ENCODE results near the gene STK32C.

Gene STK32C

GRCh38 chr10:132240581-132240980 lies 67.2 kb downstream of the STK32C start:
- DNase-seq (no peak), ATAC-seq (no peak)
- no peak overlapping the region for H3K4me3 Mint-ChIP-seq
- H3K36me3 Mint-ChIP-seq (ENCODE audit: low read depth): no peaks in the 10 kb centered on the region
- no peaks in the 10 kb centered on the region for H3K27me3 Mint-ChIP-seq
- no peaks in the 10 kb centered on the region for H3K4me1 Mint-ChIP-seq
- no peak overlapping the region for H3K27ac Mint-ChIP-seq
- no peaks in the 10 kb centered on the region for H3K9me3 Mint-ChIP-seq

GRCh38 chr10:132240156-132240555 lies 67.6 kb downstream of the STK32C start:
- Mint-ChIP-seq H3K4me1 (no peaks in the 10 kb centered on the region), H3K9me3 (no peaks in the 10 kb centered on the region), H3K27ac (no peak overlapping the region), H3K27me3 (no peaks in the 10 kb centered on the region), H3K4me3 (no peak overlapping the region), H3K36me3 (ENCODE audit: low read depth) (no peaks in the 10 kb centered on the region)
- DNase-seq: no peak
- ATAC-seq: no peak

GRCh38 chr10:132239126-132240031 lies 68.4 kb downstream of the STK32C start:
- Mint-ChIP-seq H3K27ac (no peak overlapping the region), H3K4me3 (no peak overlapping the region), H3K27me3 (no peaks in the 10 kb centered on the region), H3K36me3 (ENCODE audit: low read depth) (no peaks in the 10 kb centered on the region), H3K9me3 (no peaks in the 10 kb centered on the region), H3K4me1 (no peaks in the 10 kb centered on the region)
- no peak for ATAC-seq
- DNase-seq: no peak

GRCh38 chr10:132238371-132239125 lies 69.2 kb downstream of the STK32C start:
- H3K27ac Mint-ChIP-seq: no peak overlapping the region
- ATAC-seq (no peak), DNase-seq (no peak)
- no peaks in the 10 kb centered on the region for H3K36me3 Mint-ChIP-seq (ENCODE audit: low read depth)
- H3K27me3 Mint-ChIP-seq: no peaks in the 10 kb centered on the region
- no peaks in the 10 kb centered on the region for H3K9me3 Mint-ChIP-seq
- no peak overlapping the region for H3K4me3 Mint-ChIP-seq
- no peaks in the 10 kb centered on the region for H3K4me1 Mint-ChIP-seq

- no peak overlapping the region for H3K27ac Mint-ChIP-seq
- DNase-seq (no peak), ATAC-seq (no peak)
- H3K27me3 Mint-ChIP-seq: no peaks in the 10 kb centered on the region
- H3K4me3 Mint-ChIP-seq: no peak overlapping the region
- no peaks in the 10 kb centered on the region for H3K36me3 Mint-ChIP-seq (ENCODE audit: low read depth)
- peaks cover 5% of the 10 kb centered on the region for H3K4me1 Mint-ChIP-seq
- H3K9me3 Mint-ChIP-seq: no peaks in the 10 kb centered on the region
These were observed 69.9 kb downstream of the STK32C start for GRCh38 chr10:132237871-132238270.

- DNase-seq: no peak
- no peaks in the 10 kb centered on the region for H3K9me3 Mint-ChIP-seq
- H3K27me3 Mint-ChIP-seq: no peaks in the 10 kb centered on the region
- H3K27ac Mint-ChIP-seq: no peak overlapping the region
- H3K4me3 Mint-ChIP-seq: no peak overlapping the region
- H3K4me1 Mint-ChIP-seq: peaks cover 10% of the 10 kb centered on the region
- H3K36me3 Mint-ChIP-seq (ENCODE audit: low read depth): no peaks in the 10 kb centered on the region
- no peak for ATAC-seq
These were observed 70.4 kb downstream of the STK32C start for GRCh38 chr10:132237396-132237795.

GRCh38 chr10:132236881-132237280 lies 70.9 kb downstream of the STK32C start:
- H3K27ac Mint-ChIP-seq: no peak overlapping the region
- no peaks in the 10 kb centered on the region for H3K36me3 Mint-ChIP-seq (ENCODE audit: low read depth)
- no peaks in the 10 kb centered on the region for H3K27me3 Mint-ChIP-seq
- H3K4me1 Mint-ChIP-seq: peaks cover 15% of the 10 kb centered on the region
- ATAC-seq (no peak), DNase-seq (no peak)
- H3K9me3 Mint-ChIP-seq: no peaks in the 10 kb centered on the region
- no peak overlapping the region for H3K4me3 Mint-ChIP-seq

GRCh38 chr10:132236161-132236560 lies 71.6 kb downstream of the STK32C start:
- peaks cover 21% of the 10 kb centered on the region for H3K4me1 Mint-ChIP-seq
- no peaks in the 10 kb centered on the region for H3K36me3 Mint-ChIP-seq (ENCODE audit: low read depth)

GRCh38 chr10:132234860-132235259 lies 72.9 kb downstream of the STK32C start:
- ATAC-seq (no peak), DNase-seq (no peak)
- Mint-ChIP-seq H3K9me3 (no peaks in the 10 kb centered on the region), H3K27me3 (no peaks in the 10 kb centered on the region), H3K4me1 (peaks cover 27% of the 10 kb centered on the region), H3K4me3 (no peak overlapping the region), H3K36me3 (ENCODE audit: low read depth) (no peaks in the 10 kb centered on the region), H3K27ac (no peak overlapping the region)

More at GRCh38 chr10:132236161-132236560, 71.6 kb downstream of the STK32C start:
- Mint-ChIP-seq H3K27me3 (no peaks in the 10 kb centered on the region), H3K9me3 (no peaks in the 10 kb centered on the region), H3K27ac (no peak overlapping the region), H3K4me3 (no peak overlapping the region)
- no peak for DNase-seq
- no peak for ATAC-seq

GRCh38 chr10:132233501-132234085 lies 74.2 kb downstream of the STK32C start:
- ATAC-seq (no peak), DNase-seq (no peak)
- H3K27ac Mint-ChIP-seq: no peak overlapping the region
- no peak overlapping the region for H3K4me3 Mint-ChIP-seq
- no peaks in the 10 kb centered on the region for H3K9me3 Mint-ChIP-seq
- H3K27me3 Mint-ChIP-seq: no peaks in the 10 kb centered on the region
- H3K4me1 Mint-ChIP-seq: peaks cover 35% of the 10 kb centered on the region
- H3K36me3 Mint-ChIP-seq (ENCODE audit: low read depth): no peaks in the 10 kb centered on the region

- ATAC-seq: no peak
- Mint-ChIP-seq H3K36me3 (ENCODE audit: low read depth) (no peaks in the 10 kb centered on the region), H3K9me3 (no peaks in the 10 kb centered on the region), H3K4me1 (peaks cover 35% of the 10 kb centered on the region), H3K4me3 (no peak overlapping the region), H3K27ac (no peak overlapping the region), H3K27me3 (no peaks in the 10 kb centered on the region)
- no peak for DNase-seq
These were observed 74.8 kb downstream of the STK32C start for GRCh38 chr10:132232981-132233380.

GRCh38 chr10:132232023-132232951 lies 75.5 kb downstream of the STK32C start:
- Mint-ChIP-seq H3K36me3 (ENCODE audit: low read depth) (peaks cover 2% of the 10 kb centered on the region), H3K27me3 (no peaks in the 10 kb centered on the region), H3K9me3 (no peaks in the 10 kb centered on the region), H3K4me3 (peak overlapping the region; percentile 61), H3K4me1 (peaks cover 35% of the 10 kb centered on the region), H3K27ac (peak overlapping the region; percentile 75)
- DNase-seq (peak; percentile 45), ATAC-seq (peak; percentile 25)

GRCh38 chr10:132231656-132232022 lies 76.1 kb downstream of the STK32C start:
- H3K27ac Mint-ChIP-seq: no peak overlapping the region
- no peaks in the 10 kb centered on the region for H3K9me3 Mint-ChIP-seq
- H3K4me1 Mint-ChIP-seq: peaks cover 35% of the 10 kb centered on the region
- H3K4me3 Mint-ChIP-seq: peak overlapping the region; percentile 61
- H3K36me3 Mint-ChIP-seq (ENCODE audit: low read depth): peaks cover 3% of the 10 kb centered on the region
- ATAC-seq (no peak), DNase-seq (no peak)
- H3K27me3 Mint-ChIP-seq: no peaks in the 10 kb centered on the region
